Chondrocyte (in vitro differentiated cells): ENCODE data around the gene OR5AR1. TPM values are rescaled to one million over a fixed set of nuclear protein-coding genes. Genes with fewer than 3 reads are reported as not detected.

ENCODE experiments used
- DNase-seq: peaks from one replicate; pipeline ENCODE4 v3.0.0; 2021; ENCODE audit warnings: mixed read lengths, low spot score
- H3K27ac Mint-ChIP-seq: one replicate; pipeline ENCODE4 v1.8.0; 2021; ENCODE audit warnings: mild to moderate bottlenecking, moderate library complexity, mixed read lengths; ENCODE audit not compliant: unreplicated experiment
- H3K27me3 Mint-ChIP-seq: 2 replicates; pipeline ENCODE4 v1.8.0; 2021; ENCODE audit warnings: low read depth, mixed read lengths
- H3K36me3 Mint-ChIP-seq: 2 replicates; pipeline ENCODE4 v1.8.0; 2021; ENCODE audit warnings: low read depth, mixed read lengths
- H3K4me1 Mint-ChIP-seq: 2 replicates; pipeline ENCODE4 v1.8.0; 2021; ENCODE audit warnings: low read depth, mild to moderate bottlenecking, mixed read lengths
- H3K4me3 Mint-ChIP-seq: one replicate; pipeline ENCODE4 v1.8.0; 2021; ENCODE audit warnings: mild to moderate bottlenecking, moderate library complexity, mixed read lengths; ENCODE audit not compliant: unreplicated experiment
- H3K9me3 Mint-ChIP-seq: 2 replicates; pipeline ENCODE4 v1.8.0; 2021; ENCODE audit warnings: low read depth, mixed read lengths
- CTCF ChIP-seq: fragments of 200-600 bp; sonication (generic); IDR thresholded peaks from 2 replicates; pipeline ENCODE4 v1.5.0; 2021; ENCODE audit warnings: antibody characterized with exemption, mild to moderate bottlenecking, moderate library complexity
- long read RNA-seq: library from polyadenylated mRNA; stranded (forward); transcript quantifications from one replicate; pipeline ENCODE4 v2.0.0, GENCODE V29; 2021
- total RNA-seq: library from RNA; stranded (reverse); gene quantifications from 3 replicates; pipeline ENCODE4 v1.2.1, GENCODE V29; 2021

OR5AR1 gene
- total RNA-seq, result not detected in 3 replicates
- long read RNA-seq, result 0 reads

DNA sequence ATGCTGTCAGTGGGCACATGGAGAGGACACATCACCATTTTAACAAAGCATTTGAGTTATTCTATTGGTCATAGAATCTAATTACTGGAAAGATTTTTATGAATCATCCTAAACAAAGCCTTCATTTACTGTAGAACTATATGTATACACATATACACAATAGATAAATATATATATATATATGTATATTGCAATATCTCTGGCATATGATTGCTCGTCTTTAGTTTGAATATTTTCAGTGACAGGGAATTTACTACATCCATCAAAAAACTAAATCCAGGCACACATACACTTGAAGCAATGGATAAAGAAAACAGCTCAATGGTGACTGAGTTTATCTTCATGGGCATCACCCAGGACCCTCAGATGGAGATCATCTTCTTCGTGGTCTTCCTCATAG, at the start of gene OR5AR1:
TSS of gene OR5AR1 (plus strand) at position 301 of the 400 bp plus-strand sequence. CDS start at position 301, 0 bp downstream.
- H3K4me3 Mint-ChIP-seq, result no peak within 1 kb of the TSS
- no peak within 1 kb of the TSS for H3K27ac Mint-ChIP-seq
- H3K36me3 Mint-ChIP-seq, result no peaks in the 10 kb centered on the region
- TF ChIP-seq CTCF, result no peak
- peaks cover 3% of the 10 kb centered on the region for H3K9me3 Mint-ChIP-seq
- DNase-seq, result no peak
- H3K4me1 Mint-ChIP-seq, result no peaks in the 10 kb centered on the region
- H3K27me3 Mint-ChIP-seq, result no peaks in the 10 kb centered on the region

DNA sequence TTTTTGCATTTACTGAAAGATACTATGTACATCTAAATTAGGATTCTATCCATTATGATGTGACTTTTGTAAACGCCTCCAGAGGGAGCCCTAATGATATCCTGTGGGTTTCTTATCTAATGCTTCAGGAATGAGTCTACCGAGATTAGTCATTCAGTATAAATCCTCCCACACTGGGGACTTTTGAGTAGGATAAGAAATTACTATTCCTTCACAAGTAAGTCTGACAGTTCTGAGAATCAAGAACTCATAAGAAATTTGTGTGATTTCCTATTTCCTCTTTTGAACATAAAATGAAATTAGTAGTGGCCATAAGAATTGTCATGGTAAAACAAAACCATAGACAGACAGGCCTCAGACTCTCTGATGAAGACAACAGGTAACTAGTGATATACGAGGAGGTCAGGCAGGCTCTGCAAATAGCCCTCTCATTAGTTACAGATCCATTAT, 38.8 kb upstream of the OR5AR1 start:
- H3K27ac Mint-ChIP-seq, result no peak overlapping the region
- peak; percentile 73 for TF ChIP-seq CTCF
- H3K9me3 Mint-ChIP-seq, result no peaks in the 10 kb centered on the region
- H3K36me3 Mint-ChIP-seq, result no peaks in the 10 kb centered on the region
- peaks cover 3% of the 10 kb centered on the region for H3K27me3 Mint-ChIP-seq
- peaks cover 3% of the 10 kb centered on the region for H3K4me1 Mint-ChIP-seq
- no peak for DNase-seq
- H3K4me3 Mint-ChIP-seq, result no peak overlapping the region

DNA sequence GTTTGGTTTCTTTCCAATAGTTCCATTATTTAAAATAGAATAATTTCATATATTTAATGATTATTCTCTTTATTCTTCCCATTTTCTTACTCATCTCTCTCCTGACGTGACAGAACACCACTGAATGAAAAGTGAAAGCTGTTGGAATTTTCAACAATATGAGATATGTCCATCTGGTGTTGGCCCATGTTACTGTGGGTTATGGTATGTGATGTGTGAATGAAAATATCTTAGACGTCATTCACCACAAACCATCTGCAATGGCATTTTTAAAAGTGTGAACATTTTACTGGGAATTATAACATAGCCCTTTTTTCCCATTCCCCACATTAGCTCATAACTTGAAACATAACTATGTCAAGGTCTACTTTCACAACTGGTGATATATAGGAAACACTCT, 37.5 kb upstream of the OR5AR1 start:
- H3K27me3 Mint-ChIP-seq, result peaks cover 4% of the 10 kb centered on the region
- H3K4me3 Mint-ChIP-seq, result no peak overlapping the region
- H3K27ac Mint-ChIP-seq, result no peak overlapping the region
- peaks cover 3% of the 10 kb centered on the region for H3K4me1 Mint-ChIP-seq
- H3K9me3 Mint-ChIP-seq, result no peaks in the 10 kb centered on the region
- no peaks in the 10 kb centered on the region for H3K36me3 Mint-ChIP-seq
- no peak for DNase-seq
- TF ChIP-seq CTCF, result no peak

DNA sequence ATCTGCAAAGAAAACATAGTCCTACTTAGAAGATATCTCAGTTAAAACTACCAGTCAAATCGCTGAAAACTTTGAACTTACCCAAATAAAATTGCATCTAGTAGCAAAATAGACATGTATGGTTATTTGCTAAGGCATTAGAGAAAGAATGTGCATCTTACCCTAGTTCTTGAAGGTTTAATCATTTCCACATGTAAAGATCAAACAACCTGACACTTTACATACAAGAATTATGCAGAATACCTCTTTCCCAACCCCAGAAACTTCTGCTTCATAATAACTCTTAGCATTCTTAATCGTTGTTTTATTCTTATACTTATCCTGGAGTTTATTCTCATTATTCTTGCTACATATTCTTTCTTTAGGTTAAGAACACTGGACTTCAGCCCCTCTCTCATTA, 31.2 kb upstream of the OR5AR1 start:
- no peak for TF ChIP-seq CTCF
- Mint-ChIP-seq H3K27ac (no peak overlapping the region), H3K27me3 (peaks cover 8% of the 10 kb centered on the region), H3K4me1 (no peaks in the 10 kb centered on the region), H3K9me3 (no peaks in the 10 kb centered on the region), H3K4me3 (no peak overlapping the region), H3K36me3 (no peaks in the 10 kb centered on the region)
- no peak for DNase-seq

- Mint-ChIP-seq H3K27ac (no peak overlapping the region), H3K4me1 (no peaks in the 10 kb centered on the region), H3K27me3 (peaks cover 5% of the 10 kb centered on the region), H3K4me3 (no peak overlapping the region), H3K9me3 (peaks cover 6% of the 10 kb centered on the region), H3K36me3 (no peaks in the 10 kb centered on the region)
- no peak for DNase-seq
- TF ChIP-seq CTCF, result no peak
These were observed 26.6 kb upstream of the OR5AR1 start for GRCh38 chr11:56636861-56637260.
